PC-9 (cell line): Measurements from ENCODE around the gene PPM1F. TPM values are rescaled to one million over a fixed set of nuclear protein-coding genes. Genes with fewer than 3 reads are reported as not detected.

ENCODE experiments used
- BruUV-seq: library from RNA; stranded (reverse); fragments of 400-500 nt; replicated peaks from 2 replicates; lab custom pipeline; 2021; lab: Mats Ljungman, UMichigan
- CTCF ChIA-PET: fragments of 300-600 bp; sonication (Branson Sonifier 250); formaldehyde crosslinking; loops from one replicate; lab custom pipeline; 2022; ENCODE audit warnings: antibody characterized with exemption; lab: Charles Lee
- POLR2A ChIA-PET: fragments of 300-600 bp; sonication (Branson Sonifier 250); formaldehyde crosslinking; loops from one replicate; lab custom pipeline; 2022; ENCODE audit warnings: antibody characterized with exemption; ENCODE audit not compliant: unreplicated experiment; lab: Charles Lee
- DNase-seq, 2 experiments: peaks; one replicate each; pipeline versions ENCODE4 v3.0.0 to v3.0.0-alpha.2; 2015 to 2022; ENCODE audit warnings: mixed read lengths in 1 of 2
- H2AFZ ChIP-seq: fragments of 200-600 bp; sonication (generic); 2 replicates; pipeline ENCODE4 v1.8.1; 2017; ENCODE audit warnings: antibody characterized with exemption
- H3F3A ChIP-seq: fragments of 200-600 bp; sonication (generic); 2 replicates; pipeline ENCODE4 v1.8.1; 2017; ENCODE audit warnings: antibody characterized with exemption, mild to moderate bottlenecking, low read depth; ENCODE audit not compliant: insufficient read depth
- H3K27ac ChIP-seq: fragments of 200-600 bp; sonication (generic); 2 replicates; pipeline ENCODE4 v1.6.1; 2016; ENCODE audit warnings: mixed run types
- H3K27me3 ChIP-seq: fragments of 200-600 bp; sonication (generic); 2 replicates; pipeline ENCODE4 v1.6.1; 2016; ENCODE audit warnings: low read depth, mixed run types; ENCODE audit not compliant: insufficient read depth
- H3K36me3 ChIP-seq: fragments of 200-600 bp; sonication (generic); 2 replicates; pipeline ENCODE4 v1.6.1; 2016; ENCODE audit warnings: low read depth, mixed run types
- H3K4me1 ChIP-seq: fragments of 200-600 bp; sonication (generic); replicated peaks from 2 replicates; pipeline ENCODE4 v1.6.1; 2016; ENCODE audit warnings: mixed run types; ENCODE audit not compliant: insufficient read depth
- H3K4me2 ChIP-seq: fragments of 200-600 bp; sonication (generic); 2 replicates; pipeline ENCODE4 v1.6.1; 2017; ENCODE audit warnings: mixed run types
- H3K4me3 ChIP-seq: fragments of 200-600 bp; sonication (generic); 2 replicates; pipeline ENCODE4 v1.6.1; 2016; ENCODE audit warnings: mixed run types
- H3K79me2 ChIP-seq: fragments of 200-600 bp; sonication (generic); 2 replicates; pipeline ENCODE4 v1.6.1; 2017; ENCODE audit warnings: low read depth, mixed run types
- H3K9me2 ChIP-seq: fragments of 200-600 bp; sonication (generic); 2 replicates; pipeline ENCODE4 v1.8.1; 2017; ENCODE audit warnings: mild to moderate bottlenecking; ENCODE audit not compliant: insufficient read depth
- H3K9me3 ChIP-seq: fragments of 200-600 bp; sonication (generic); 2 replicates; pipeline ENCODE4 v1.8.1; 2016; ENCODE audit warnings: low read depth; ENCODE audit not compliant: insufficient read depth
- H4K20me1 ChIP-seq: fragments of 200-600 bp; sonication (generic); 2 replicates; pipeline ENCODE4 v1.8.1; 2017; ENCODE audit not compliant: insufficient read depth
- CTCF ChIP-seq: fragments of 200-600 bp; sonication (generic); conservative IDR thresholded peaks from 2 replicates; pipeline ENCODE4 v1.6.1; 2017; ENCODE audit warnings: mixed run types, antibody characterized with exemption, mild to moderate bottlenecking, moderate library complexity
- EZH2 ChIP-seq: fragments of 200-600 bp; sonication (generic); IDR thresholded peaks from 2 replicates; pipeline ENCODE4 v1.8.0; 2017; ENCODE audit warnings: antibody characterized with exemption, low read depth
- intact Hi-C: fragments of 100-400 bp; cut with micrococcal nuclease; formaldehyde crosslinking; loops from one replicate; pipeline ENCODE4 v1.10.0; 2022; ENCODE audit not compliant: unreplicated experiment
- total RNA-seq: library from RNA; stranded (reverse); gene quantifications from 2 replicates; pipeline ENCODE4 v1.2.3, GENCODE V29; 2021

Gene PPM1F
- total RNA-seq, 1 experiment from 2014 or later: 20.6 TPM

DNA sequence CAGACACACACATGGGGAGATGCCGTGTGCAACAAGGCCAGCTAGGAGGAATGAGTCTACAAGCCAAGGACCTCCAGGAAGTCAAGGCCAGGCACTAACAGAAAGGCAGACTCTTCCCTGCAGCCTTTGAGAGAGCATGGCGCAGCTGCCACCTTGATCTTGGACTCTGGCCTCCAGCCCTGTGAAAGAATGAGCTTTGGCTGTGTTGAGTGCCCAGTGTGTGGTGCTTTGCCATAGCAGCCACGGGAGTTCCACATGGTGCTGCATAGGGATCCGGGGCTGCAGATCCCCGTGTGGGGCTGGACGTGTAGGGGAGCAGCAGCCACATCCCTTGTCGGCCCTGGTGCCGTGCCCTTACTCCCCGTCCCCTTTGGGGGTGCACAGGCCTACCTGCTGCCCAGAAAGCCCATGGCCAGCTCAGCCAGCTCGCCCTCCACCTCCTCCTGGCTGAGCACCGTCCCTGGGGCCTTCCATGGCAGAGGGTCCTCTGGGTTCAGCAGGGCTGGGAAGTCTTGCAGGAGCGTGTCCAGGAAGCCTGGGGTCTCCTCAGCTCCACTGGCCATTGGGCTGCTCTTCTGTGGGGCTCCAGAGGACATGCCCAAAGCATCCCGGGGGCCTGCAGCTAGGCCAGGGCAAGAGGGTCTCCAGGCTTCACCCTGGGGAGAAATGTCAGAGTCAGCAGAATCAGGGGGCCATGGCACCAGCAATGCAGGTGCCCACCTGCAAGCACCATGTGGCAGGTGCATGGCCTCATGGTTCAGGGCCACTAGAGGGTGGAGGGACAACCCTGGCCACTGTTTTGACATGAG, 7.0 kb downstream of the PPM1F start:
- TF ChIP-seq EZH2 (no peak), CTCF (no peak)
- Histone ChIP-seq H3F3A (peaks cover 11% of the 10 kb centered on the region), H3K4me1 (peaks cover 20% of the 10 kb centered on the region), H3K27ac (no peak overlapping the region), H3K27me3 (no peaks in the 10 kb centered on the region), H3K36me3 (no peaks in the 10 kb centered on the region), H3K9me3 (no peaks in the 10 kb centered on the region), H4K20me1 (no peaks in the 10 kb centered on the region), H2AFZ (no peak overlapping the region), H3K4me3 (no peak overlapping the region), H3K9me2 (no peaks in the 10 kb centered on the region), H3K79me2 (no peaks in the 10 kb centered on the region), H3K4me2 (no peak overlapping the region)
- ChIA-PET POLR2A (no interaction called here), CTCF (no interaction called here)
- intact Hi-C loops: no loop called here
- no peak for DNase-seq
- no TSS peak for BruUV-seq

DNA sequence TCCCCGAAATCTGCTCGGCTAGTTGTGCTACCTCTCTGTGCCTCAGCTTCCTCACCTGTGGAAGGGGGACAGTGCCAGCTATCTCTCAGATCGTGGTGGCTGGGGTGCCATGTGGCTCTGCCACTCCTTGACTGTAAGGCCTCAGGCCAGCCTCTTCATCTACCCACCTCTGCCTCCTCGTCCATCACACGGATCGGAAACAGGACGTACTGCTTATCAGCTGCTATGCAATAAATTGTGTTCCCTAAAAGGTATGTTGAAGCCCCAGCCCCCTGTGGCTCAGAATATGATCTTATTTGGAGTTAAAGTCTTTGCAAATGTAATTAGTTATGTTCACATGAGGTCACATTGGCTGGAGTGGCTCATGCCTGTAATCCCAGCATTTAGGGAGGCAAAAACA, 7.8 kb downstream of the PPM1F start:
- Histone ChIP-seq H3K4me1 (peaks cover 20% of the 10 kb centered on the region), H3K4me2 (no peak overlapping the region), H3K9me2 (no peaks in the 10 kb centered on the region), H3K27ac (no peak overlapping the region), H3K9me3 (no peaks in the 10 kb centered on the region), H3K36me3 (no peaks in the 10 kb centered on the region), H3K4me3 (no peak overlapping the region), H3F3A (peaks cover 11% of the 10 kb centered on the region), H3K79me2 (no peaks in the 10 kb centered on the region), H2AFZ (no peak overlapping the region), H4K20me1 (no peaks in the 10 kb centered on the region), H3K27me3 (no peaks in the 10 kb centered on the region)
- TF ChIP-seq EZH2: no peak
- TF ChIP-seq CTCF: no peak
- intact Hi-C loops: no loop called here
- ChIA-PET POLR2A (no interaction called here), CTCF (no interaction called here)
- no peak for DNase-seq
- BruUV-seq: no TSS peak

- POLR2A ChIA-PET: no interaction called here
- BruUV-seq: no TSS peak
- intact Hi-C loops: no loop called here
Measured at GRCh38 chr22:21943571-21944448, 8.8 kb downstream of the PPM1F start.

More at GRCh38 chr22:21943571-21944448, 8.8 kb downstream of the PPM1F start:
- H3K27me3 ChIP-seq: no peaks in the 10 kb centered on the region
- H2AFZ ChIP-seq: no peak overlapping the region
- H3K36me3 ChIP-seq: no peaks in the 10 kb centered on the region
- H3K9me2 ChIP-seq: no peaks in the 10 kb centered on the region
- TF ChIP-seq EZH2 (no peak), CTCF (no peak)
- no peak overlapping the region for H3K4me3 ChIP-seq
- peaks cover 20% of the 10 kb centered on the region for H3K4me1 ChIP-seq
- CTCF ChIA-PET: interaction anchor here (0.5 kb wide), 1 partner anchor 298 kb away, joined by 3 read pairs; no protein-coding TSS in a partner anchor
- H3F3A ChIP-seq: peaks cover 11% of the 10 kb centered on the region
- DNase-seq: no peak
- no peaks in the 10 kb centered on the region for H3K9me3 ChIP-seq
- no peaks in the 10 kb centered on the region for H4K20me1 ChIP-seq
- no peak overlapping the region for H3K4me2 ChIP-seq
- H3K79me2 ChIP-seq: no peaks in the 10 kb centered on the region
- no peak overlapping the region for H3K27ac ChIP-seq
